ENCODE data around the gene WNK2. TPM values are rescaled to one million over a fixed set of nuclear protein-coding genes. Genes with fewer than 3 reads are reported as not detected.

The WNK2 gene
- total and polyA plus RNA-seq, 2 of the 4 experiments (the other 2 are of a cell fraction), result not detected

DNA sequence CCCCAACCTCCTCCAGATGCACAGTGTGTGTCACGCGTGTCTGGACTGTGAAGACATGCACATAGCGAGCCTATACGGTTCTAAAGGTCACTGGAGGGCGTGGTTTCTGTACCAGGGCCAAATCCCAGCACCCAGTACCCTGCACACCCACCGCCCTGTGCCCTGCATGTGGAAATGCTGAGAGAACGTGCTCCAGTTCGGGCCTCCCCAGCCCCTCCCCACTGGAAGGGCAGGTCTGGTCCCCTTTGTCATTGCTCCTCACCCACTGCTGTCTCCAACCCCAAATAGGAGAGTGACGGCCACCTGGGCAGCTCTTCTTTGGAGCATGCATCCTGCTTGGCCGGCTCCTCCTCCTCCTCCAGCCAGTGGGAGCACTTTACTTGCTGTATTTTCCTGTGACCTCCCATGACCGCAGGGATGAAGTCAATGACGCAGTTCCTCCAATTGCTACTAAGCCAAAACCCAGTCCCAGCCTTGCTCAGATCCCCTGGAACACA is 116.7 kb downstream of the WNK2 start:
- H3K9me1 ChIP-seq (ENCODE audit: insufficient read depth, low read length), result no peaks in the 10 kb centered on the region
- no peak overlapping the region for H3K23ac ChIP-seq (ENCODE audit: low read depth, low read length)
- WGBS, 2 experiments (ENCODE audit: extremely low coverage in 2 of 2, insufficient read length in 1 of 2), result 60% methylated on average over 3 of the region's 12 CpGs; no CpG with 5 or more reads in 1 of the 2 experiments
- no peaks in the 10 kb centered on the region for H4K20me1 ChIP-seq (ENCODE audit: insufficient read depth, low read length)
- no peak overlapping the region for H3K14ac ChIP-seq (replicated peaks; ENCODE audit: low read depth, low read length)
- DNase-seq, result no peak
- intact Hi-C loops (cut with micrococcal nuclease), result no loop called here
- BruUV-seq (replicated peaks), result no TSS peak
- no peak overlapping the region for H2BK15ac ChIP-seq (ENCODE audit: low read depth, low read length)
- H4K5ac ChIP-seq (ENCODE audit: low read depth, low read length), result no peak overlapping the region
- no peak overlapping the region for H2AFZ ChIP-seq (replicated peaks; ENCODE audit: low read length, poor library complexity)
- no peaks in the 10 kb centered on the region for H3K9me3 ChIP-seq (ENCODE audit: control insufficient read depth, insufficient read depth, low read length)
- no peaks in the 10 kb centered on the region for H3K36me3 ChIP-seq (ENCODE audit: control insufficient read depth, insufficient read depth, low read length)
- no peak for ATAC-seq (ENCODE audit: low read depth)
- H2AK5ac ChIP-seq (ENCODE audit: low read depth, low read length), result no peak overlapping the region
- dilution Hi-C loops (cut with HindIII; ENCODE audit: low sequenced_read_pairs, unreplicated experiment), result no loop called here
- H3K79me1 ChIP-seq (ENCODE audit: low read depth in 1 of 2, low read length in 2 of 2), result no peaks in the 10 kb centered on the region
- H3K56ac ChIP-seq (ENCODE audit: extremely low read depth, insufficient read depth, low read length), result no peak overlapping the region
- no peak overlapping the region for H4K91ac ChIP-seq (ENCODE audit: insufficient read depth, low read depth, low read length)
- H3K27me3 ChIP-seq (ENCODE audit: control insufficient read depth, insufficient read depth, low read length), result peaks cover 7% of the 10 kb centered on the region; the same call in 1 of the 2 replicates
- in situ Hi-C loops (cut with MboI; ENCODE audit: low sequenced_read_pairs), result loop anchor here (25.0 kb wide), 2 partner anchors 112 to 288 kb away; no protein-coding TSS in a partner anchor
- no peak overlapping the region for H4K8ac ChIP-seq (ENCODE audit: low read depth in 2 of 2, low read length in 2 of 2)
- H2BK20ac ChIP-seq (ENCODE audit: low read depth, low read length), result no peak overlapping the region
- POLR2A ChIA-PET (ENCODE audit: unreplicated experiment), result no interaction called here
- CTCF ChIA-PET, result no interaction called here
- H2AK9ac ChIP-seq (replicated peaks; ENCODE audit: low read depth, low read length, poor library complexity), result no peak overlapping the region
- no peak overlapping the region for H2BK120ac ChIP-seq (ENCODE audit: low read depth, low read length)
- no peak overlapping the region for H3K4me3 ChIP-seq (ENCODE audit: insufficient read depth, low read depth, low read length)
- no peak overlapping the region for H3K27ac ChIP-seq (ENCODE audit: insufficient read depth, low read length)
- H3K4me1 ChIP-seq (ENCODE audit: control insufficient read depth, insufficient read depth, low read length), result no peaks in the 10 kb centered on the region
- no peak overlapping the region for H3K4me2 ChIP-seq (ENCODE audit: low read depth, low read length)
- H3K4ac ChIP-seq (ENCODE audit: low read depth, low read length), result no peak overlapping the region
- no peak overlapping the region for H2BK5ac ChIP-seq (ENCODE audit: low read depth, low read length, poor library complexity, severe bottlenecking)
- TF ChIP-seq, protein P1, sequence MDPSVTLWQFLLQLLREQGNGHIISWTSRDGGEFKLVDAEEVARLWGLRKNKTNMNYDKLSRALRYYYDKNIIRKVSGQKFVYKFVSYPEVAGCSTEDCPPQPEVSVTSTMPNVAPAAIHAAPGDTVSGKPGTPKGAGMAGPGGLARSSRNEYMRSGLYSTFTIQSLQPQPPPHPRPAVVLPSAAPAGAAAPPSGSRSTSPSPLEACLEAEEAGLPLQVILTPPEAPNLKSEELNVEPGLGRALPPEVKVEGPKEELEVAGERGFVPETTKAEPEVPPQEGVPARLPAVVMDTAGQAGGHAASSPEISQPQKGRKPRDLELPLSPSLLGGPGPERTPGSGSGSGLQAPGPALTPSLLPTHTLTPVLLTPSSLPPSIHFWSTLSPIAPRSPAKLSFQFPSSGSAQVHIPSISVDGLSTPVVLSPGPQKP (IDR thresholded peaks at IDR 0.05; ENCODE audit: borderline replicate concordance, low read depth, low read length), result no peak
- TF ChIP-seq, protein P2, sequence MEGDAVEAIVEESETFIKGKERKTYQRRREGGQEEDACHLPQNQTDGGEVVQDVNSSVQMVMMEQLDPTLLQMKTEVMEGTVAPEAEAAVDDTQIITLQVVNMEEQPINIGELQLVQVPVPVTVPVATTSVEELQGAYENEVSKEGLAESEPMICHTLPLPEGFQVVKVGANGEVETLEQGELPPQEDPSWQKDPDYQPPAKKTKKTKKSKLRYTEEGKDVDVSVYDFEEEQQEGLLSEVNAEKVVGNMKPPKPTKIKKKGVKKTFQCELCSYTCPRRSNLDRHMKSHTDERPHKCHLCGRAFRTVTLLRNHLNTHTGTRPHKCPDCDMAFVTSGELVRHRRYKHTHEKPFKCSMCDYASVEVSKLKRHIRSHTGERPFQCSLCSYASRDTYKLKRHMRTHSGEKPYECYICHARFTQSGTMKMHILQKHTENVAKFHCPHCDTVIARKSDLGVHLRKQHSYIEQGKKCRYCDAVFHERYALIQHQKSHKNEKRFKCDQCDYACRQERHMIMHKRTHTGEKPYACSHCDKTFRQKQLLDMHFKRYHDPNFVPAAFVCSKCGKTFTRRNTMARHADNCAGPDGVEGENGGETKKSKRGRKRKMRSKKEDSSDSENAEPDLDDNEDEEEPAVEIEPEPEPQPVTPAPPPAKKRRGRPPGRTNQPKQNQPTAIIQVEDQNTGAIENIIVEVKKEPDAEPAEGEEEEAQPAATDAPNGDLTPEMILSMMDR (conservative IDR thresholded peaks at IDR 0.05; ENCODE audit: low read depth, low read length), result no peak
- TF ChIP-seq, protein P3, sequence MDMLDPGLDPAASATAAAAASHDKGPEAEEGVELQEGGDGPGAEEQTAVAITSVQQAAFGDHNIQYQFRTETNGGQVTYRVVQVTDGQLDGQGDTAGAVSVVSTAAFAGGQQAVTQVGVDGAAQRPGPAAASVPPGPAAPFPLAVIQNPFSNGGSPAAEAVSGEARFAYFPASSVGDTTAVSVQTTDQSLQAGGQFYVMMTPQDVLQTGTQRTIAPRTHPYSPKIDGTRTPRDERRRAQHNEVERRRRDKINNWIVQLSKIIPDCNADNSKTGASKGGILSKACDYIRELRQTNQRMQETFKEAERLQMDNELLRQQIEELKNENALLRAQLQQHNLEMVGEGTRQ (IDR thresholded peaks at IDR 0.05; ENCODE audit: low read depth, low read length), result no peak
- TF ChIP-seq CEBPB (IDR thresholded peaks at IDR 0.05; ENCODE audit: low read depth, low read length) (no peak), BHLHE40 (IDR thresholded peaks at IDR 0.05; ENCODE audit: low read depth, low read length) (no peak), FOS (IDR thresholded peaks at IDR 0.05; ENCODE audit: low read depth, low read length) (no peak)
- no peak overlapping the region for H3K9ac ChIP-seq (ENCODE audit: low read depth, low read length)
- H3K18ac ChIP-seq (ENCODE audit: low read depth, low read length), result no peak overlapping the region

Measured in IMR-90 (cell line).